PC-3 (cell line): ENCODE measurements around the gene NMRK2. TPM values are rescaled to one million over a fixed set of nuclear protein-coding genes. Genes with fewer than 3 reads are reported as not detected.
"Not testable (repeated sequence)": the region's sequence is repeated elsewhere in the genome, so short reads cannot be mapped to it uniquely, and the experiment has no call there.

Experiments
- ATAC-seq: fragments of 200-7000 bp; cut with Tn5 transposase; 2 replicates; pipeline ENCODE4 v1.9.1; 2020; ENCODE audit warnings: mild to moderate bottlenecking, moderate library complexity
- BruUV-seq: library from RNA; stranded (reverse); fragments of 400-500 nt; replicated peaks from 2 replicates; lab custom pipeline; 2021; lab: Mats Ljungman, UMichigan
- CTCF ChIA-PET: fragments of 300-600 bp; sonication (Branson Sonifier 250); formaldehyde crosslinking; loops from one replicate; lab custom pipeline; 2022; ENCODE audit warnings: antibody characterized with exemption; lab: Charles Lee
- POLR2A ChIA-PET: fragments of 300-600 bp; sonication (Branson Sonifier 250); formaldehyde crosslinking; loops from one replicate; lab custom pipeline; 2022; ENCODE audit warnings: antibody characterized with exemption; ENCODE audit not compliant: unreplicated experiment; lab: Charles Lee
- DNase-seq: peaks from one replicate; pipeline ENCODE4 v3.0.0-alpha.2; 2015
- H2AFZ ChIP-seq: fragments of 300-600 bp; sonication (generic); 2 replicates; pipeline ENCODE4 v1.6.0; 2016; ENCODE audit warnings: antibody characterized with exemption, low read length
- H3F3A ChIP-seq: fragments of 300-600 bp; sonication (generic); one replicate; pipeline ENCODE4 v1.6.0; 2017; ENCODE audit warnings: antibody characterized with exemption, low read length, control low read depth, mild to moderate bottlenecking; ENCODE audit not compliant: unreplicated experiment
- H3K27ac ChIP-seq: fragments of 300-600 bp; sonication (generic); 2 replicates; pipeline ENCODE4 v1.5.1; 2016; ENCODE audit warnings: mild to moderate bottlenecking, low read length
- H3K27me3 ChIP-seq: fragments of 300-600 bp; sonication (generic); 2 replicates; pipeline ENCODE4 v1.6.1; 2016; ENCODE audit warnings: low read length, mixed read lengths
- H3K36me3 ChIP-seq: fragments of 300-600 bp; sonication (generic); 2 replicates; pipeline ENCODE4 v1.6.1; 2016; ENCODE audit warnings: low read depth, mixed run types, low read length, mixed read lengths
- H3K4me1 ChIP-seq: fragments of 300-600 bp; sonication (generic); 2 replicates; pipeline ENCODE4 v1.5.1; 2016; ENCODE audit warnings: low read length; ENCODE audit not compliant: insufficient read depth
- H3K4me2 ChIP-seq: fragments of 300-600 bp; sonication (generic); 2 replicates; pipeline ENCODE4 v1.6.0; 2016; ENCODE audit warnings: low read length
- H3K4me3 ChIP-seq: fragments of 300-600 bp; sonication (generic); 2 replicates; pipeline ENCODE4 v1.5.1; 2016; ENCODE audit warnings: mild to moderate bottlenecking, low read length, mixed read lengths
- H3K79me2 ChIP-seq: fragments of 300-600 bp; sonication (generic); 2 replicates; pipeline ENCODE4 v1.6.1; 2017; ENCODE audit warnings: low read length, mixed read lengths
- H3K9ac ChIP-seq: fragments of 300-600 bp; sonication (generic); 2 replicates; pipeline ENCODE4 v1.6.0; 2016; ENCODE audit warnings: mild to moderate bottlenecking, low read length
- H3K9me2 ChIP-seq: fragments of 300-600 bp; sonication (generic); replicated peaks from 2 replicates; pipeline ENCODE4 v1.6.1; 2016; ENCODE audit warnings: mixed run types, low read length, mixed read lengths
- H3K9me3 ChIP-seq: fragments of 300-600 bp; sonication (generic); 2 replicates; pipeline ENCODE4 v1.6.1; 2016; ENCODE audit warnings: low read length, mixed read lengths
- H4K20me1 ChIP-seq: fragments of 300-600 bp; sonication (generic); 2 replicates; pipeline ENCODE4 v1.6.1; 2016; ENCODE audit warnings: low read length, mixed read lengths
- CTCF ChIP-seq: fragments of 300-600 bp; sonication (generic); conservative IDR thresholded peaks from 2 replicates; pipeline ENCODE4 v1.5.1; 2017; ENCODE audit warnings: antibody characterized with exemption, low read depth, mild to moderate bottlenecking, low read length
- EZH2 ChIP-seq: fragments of 300-600 bp; sonication (generic); IDR thresholded peaks from one replicate; pipeline ENCODE4 v1.6.1; 2017; ENCODE audit warnings: antibody characterized with exemption, mild to moderate bottlenecking, low read length; ENCODE audit not compliant: unreplicated experiment
- EZH2phosphoT487 ChIP-seq: fragments of 300-600 bp; sonication (generic); IDR thresholded peaks from 2 replicates; pipeline ENCODE4 v1.6.1; 2018; ENCODE audit warnings: mild to moderate bottlenecking, antibody characterized with exemption, low read length, borderline replicate concordance
- intact Hi-C: fragments of 100-400 bp; cut with micrococcal nuclease; formaldehyde crosslinking; loops from 2 replicates; pipeline ENCODE4 v1.9.0; 2023
- total RNA-seq: library from RNA; depleted of rRNA; stranded (reverse); fragments of >200 nt; gene quantifications from 2 replicates; pipeline ENCODE4 v1.2.3, GENCODE V29; 2014

The NMRK2 gene
- total RNA-seq, 1 experiment from 2014 or later, result not detected

GRCh38 chr19:3893509-3894179 is 39.2 kb upstream of the NMRK2 start:
- TF ChIP-seq EZH2 (no peak), CTCF (no peak), EZH2phosphoT487 (no peak)
- H3K4me2 ChIP-seq, result no peak overlapping the region
- ATAC-seq (no peak), DNase-seq (no peak)
- H3K9me3 ChIP-seq, result no peaks in the 10 kb centered on the region
- CTCF ChIA-PET, result interaction anchor here (0.7 kb wide), 1 partner anchor 13 kb away, joined by 7 read pairs; no protein-coding TSS in a partner anchor
- no peak overlapping the region for H2AFZ ChIP-seq
- H3K27me3 ChIP-seq, result no peaks in the 10 kb centered on the region
- no peak overlapping the region for H3K4me3 ChIP-seq
- H3K4me1 ChIP-seq, result no peaks in the 10 kb centered on the region
- no peaks in the 10 kb centered on the region for H3K79me2 ChIP-seq
- H3K9me2 ChIP-seq, result no peaks in the 10 kb centered on the region
- no peaks in the 10 kb centered on the region for H3F3A ChIP-seq
- H3K27ac ChIP-seq, result no peak overlapping the region
- BruUV-seq, result no TSS peak
- intact Hi-C loops, result no loop called here
- H4K20me1 ChIP-seq, result no peaks in the 10 kb centered on the region
- POLR2A ChIA-PET, result no interaction called here
- no peaks in the 10 kb centered on the region for H3K36me3 ChIP-seq
- no peak overlapping the region for H3K9ac ChIP-seq

GRCh38 chr19:3894959-3895358 is 37.9 kb upstream of the NMRK2 start:
- H3K4me2 ChIP-seq, DNase-seq, H3K36me3 ChIP-seq, H3K27ac ChIP-seq, H3K9me2 ChIP-seq, H3K27me3 ChIP-seq, POLR2A ChIA-PET, H3F3A ChIP-seq, H2AFZ ChIP-seq, H3K9ac ChIP-seq, H3K4me1 ChIP-seq, H3K79me2 ChIP-seq, H4K20me1 ChIP-seq, ATAC-seq, H3K9me3 ChIP-seq, H3K4me3 ChIP-seq, intact Hi-C loops, CTCF ChIA-PET, BruUV-seq: not testable (repeated sequence)

- H3K9me2 ChIP-seq, result no peaks in the 10 kb centered on the region
- DNase-seq, result no peak
- no peak overlapping the region for H3K27ac ChIP-seq
- ChIA-PET CTCF (no interaction called here), POLR2A (no interaction called here)
- no peaks in the 10 kb centered on the region for H4K20me1 ChIP-seq
- H3K4me2 ChIP-seq, result no peak overlapping the region
- H3K4me3 ChIP-seq, result no peak overlapping the region
- no peak overlapping the region for H3K9ac ChIP-seq
- no peaks in the 10 kb centered on the region for H3K9me3 ChIP-seq
- no peak for ATAC-seq
- no peaks in the 10 kb centered on the region for H3K4me1 ChIP-seq
- H3F3A ChIP-seq, result no peaks in the 10 kb centered on the region
- H3K79me2 ChIP-seq, result no peaks in the 10 kb centered on the region
- no peaks in the 10 kb centered on the region for H3K36me3 ChIP-seq
- no peak overlapping the region for H2AFZ ChIP-seq
- no TSS peak for BruUV-seq
- no peak for TF ChIP-seq EZH2phosphoT487
- no peak for TF ChIP-seq CTCF
- H3K27me3 ChIP-seq, result no peaks in the 10 kb centered on the region
- intact Hi-C loops, result no loop called here
Measured at GRCh38 chr19:3895788-3896187, 37.1 kb upstream of the NMRK2 start.
